GM18511 (cell line): ENCODE measurements around the gene BTBD7.

ENCODE experiments used
- ATAC-seq: cut with Tn5 transposase; IDR thresholded peaks from one replicate; pipeline ENCODE4 v1.9.1; 2021; ENCODE audit warnings: mild to moderate bottlenecking, moderate library complexity; ENCODE audit not compliant: unreplicated experiment

BTBD7 gene

DNA sequence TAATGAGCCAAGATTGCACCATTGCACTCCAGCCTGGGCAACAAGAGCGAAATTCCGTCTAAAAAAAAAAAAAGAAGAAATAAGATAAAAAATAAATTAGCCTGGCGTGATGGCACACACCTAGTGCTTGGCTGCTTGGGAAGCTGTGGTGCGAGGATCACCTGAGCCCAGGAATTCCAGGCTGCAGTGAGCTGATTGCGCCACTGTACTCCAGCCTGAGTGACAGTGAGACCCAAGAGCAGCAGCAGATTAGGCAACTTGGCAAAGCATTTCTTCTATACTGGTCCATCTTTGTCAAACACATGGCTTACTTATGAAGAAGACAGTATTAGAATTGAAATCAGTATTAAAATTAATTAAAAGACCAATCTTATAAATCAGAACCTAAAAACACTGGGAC is 132.3 kb downstream of the BTBD7 start:
- no peak for ATAC-seq

DNA sequence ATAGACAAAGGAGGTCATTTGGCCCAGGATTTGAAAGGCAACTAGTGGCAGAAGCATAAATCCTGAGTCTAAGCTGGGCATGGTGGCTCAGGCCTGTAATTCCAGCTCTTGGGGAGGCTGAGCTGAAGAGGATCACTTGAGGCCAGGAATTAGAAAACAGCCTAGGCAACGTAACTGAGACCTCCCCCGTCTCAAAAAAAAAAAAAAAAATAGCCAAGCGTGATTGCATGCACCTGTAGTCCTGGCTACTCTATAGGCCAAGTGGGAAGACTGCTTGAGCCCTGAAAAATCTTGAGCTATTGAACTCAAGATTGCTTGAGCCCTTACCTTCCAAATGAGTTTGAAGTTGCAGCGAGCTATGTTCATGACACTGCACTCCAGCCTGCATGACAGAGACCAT is 133.8 kb downstream of the BTBD7 start:
- ATAC-seq = no peak

- ATAC-seq = no peak
Observed at GRCh38 chr14:93195316-93195999, 137.4 kb downstream of the BTBD7 start.
